WTC11 (cell line): ENCODE results near the gene UTP11.

Experiments used
- GABPB1 ChIP-seq: sonication (generic); formaldehyde crosslinking; IDR thresholded peaks from 2 replicates; pipeline ENCODE4 v1.8.1; 2023; ENCODE audit warnings: mild to moderate bottlenecking, missing genetic modification reagents
- MAX ChIP-seq: sonication (generic); formaldehyde crosslinking; IDR thresholded peaks from 2 replicates; pipeline ENCODE4 v1.8.0; 2022; ENCODE audit warnings: mild to moderate bottlenecking, missing genetic modification reagents
- NR2C2 ChIP-seq: sonication (generic); formaldehyde crosslinking; IDR thresholded peaks from 2 replicates; pipeline ENCODE4 v1.8.0; 2022; ENCODE audit warnings: mild to moderate bottlenecking, missing genetic modification reagents
- NR3C1 ChIP-seq: sonication (generic); formaldehyde crosslinking; conservative IDR thresholded peaks from 2 replicates; pipeline ENCODE4 v1.8.1; 2023; ENCODE audit warnings: low read depth, mild to moderate bottlenecking, missing genetic modification reagents
- SP1 ChIP-seq: sonication (generic); formaldehyde crosslinking; conservative IDR thresholded peaks from 2 replicates; pipeline ENCODE4 v1.8.1; 2022; ENCODE audit warnings: missing genetic modification reagents
- STAT6 ChIP-seq: sonication (generic); formaldehyde crosslinking; conservative IDR thresholded peaks from 2 replicates; pipeline ENCODE4 v1.8.1; 2023; ENCODE audit warnings: mild to moderate bottlenecking, low read depth, missing genetic modification reagents, moderate library complexity

- no peak for TF ChIP-seq GABPB1
- no peak for TF ChIP-seq NR3C1 (CRISPR knock-in tag)
- no peak for TF ChIP-seq MAX (CRISPR knock-in tag)
- no peak for TF ChIP-seq STAT6 (CRISPR knock-in tag)
- no peak for TF ChIP-seq SP1 (CRISPR knock-in tag)
- no peak for TF ChIP-seq NR2C2 (CRISPR knock-in tag)
These were observed 38.0 kb upstream of the UTP11 start for GRCh38 chr1:37974567-37974966.
